HG03442 (cell line): ENCODE results near the gene ZNF280C.
A peak's percentile ranks its signal among the peaks of the same experiment; 100 is the strongest.
"Not testable (repeated sequence)": the region's sequence is repeated elsewhere in the genome, so short reads cannot be mapped to it uniquely, and the experiment has no call there.

Source experiments
- ATAC-seq: cut with Tn5 transposase; IDR thresholded peaks from one replicate; pipeline ENCODE4 v1.9.1; 2021; ENCODE audit warnings: mild to moderate bottlenecking, moderate library complexity; ENCODE audit not compliant: unreplicated experiment

Gene ZNF280C

DNA sequence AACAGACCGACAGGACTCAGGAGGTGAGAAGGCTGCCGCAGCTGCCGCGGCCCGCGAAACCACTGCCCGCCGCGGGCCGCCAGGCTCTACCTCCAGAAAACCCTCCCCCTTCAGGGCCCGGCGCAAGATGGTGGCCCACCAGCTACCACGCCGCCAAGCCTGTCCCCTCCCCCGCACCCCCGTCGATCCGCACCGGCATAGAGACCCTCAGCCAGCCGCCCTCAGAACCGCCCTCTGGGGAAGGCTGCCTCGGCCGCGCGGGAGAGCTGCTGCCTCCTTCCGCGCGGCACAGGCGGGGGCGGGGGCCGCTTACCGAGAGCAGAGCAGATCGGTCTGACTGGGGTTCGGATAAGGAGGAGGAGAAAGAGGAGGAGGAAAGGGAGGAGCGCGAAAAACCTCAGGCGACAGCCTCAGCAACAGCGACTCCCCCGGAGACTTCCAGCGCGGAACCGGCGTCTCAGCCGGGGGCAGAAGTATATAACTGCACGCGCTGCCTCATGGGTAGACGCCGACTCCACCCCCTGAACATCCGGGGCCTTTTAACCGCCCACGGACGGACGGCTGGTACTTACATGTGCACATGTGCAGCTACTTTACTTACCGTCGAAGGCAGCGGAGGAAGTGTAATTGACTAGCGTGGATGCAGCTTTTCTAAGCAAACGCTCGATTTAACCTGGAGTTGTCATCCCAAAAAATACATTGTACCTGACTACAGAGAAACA is at the start of gene ZNF280C:
ZNF280C (minus strand) TSS at position 451 of the 722 bp plus-strand sequence. CDS start 8,450 bp downstream, outside the sequence.
- ATAC-seq = peak; percentile 92

DNA sequence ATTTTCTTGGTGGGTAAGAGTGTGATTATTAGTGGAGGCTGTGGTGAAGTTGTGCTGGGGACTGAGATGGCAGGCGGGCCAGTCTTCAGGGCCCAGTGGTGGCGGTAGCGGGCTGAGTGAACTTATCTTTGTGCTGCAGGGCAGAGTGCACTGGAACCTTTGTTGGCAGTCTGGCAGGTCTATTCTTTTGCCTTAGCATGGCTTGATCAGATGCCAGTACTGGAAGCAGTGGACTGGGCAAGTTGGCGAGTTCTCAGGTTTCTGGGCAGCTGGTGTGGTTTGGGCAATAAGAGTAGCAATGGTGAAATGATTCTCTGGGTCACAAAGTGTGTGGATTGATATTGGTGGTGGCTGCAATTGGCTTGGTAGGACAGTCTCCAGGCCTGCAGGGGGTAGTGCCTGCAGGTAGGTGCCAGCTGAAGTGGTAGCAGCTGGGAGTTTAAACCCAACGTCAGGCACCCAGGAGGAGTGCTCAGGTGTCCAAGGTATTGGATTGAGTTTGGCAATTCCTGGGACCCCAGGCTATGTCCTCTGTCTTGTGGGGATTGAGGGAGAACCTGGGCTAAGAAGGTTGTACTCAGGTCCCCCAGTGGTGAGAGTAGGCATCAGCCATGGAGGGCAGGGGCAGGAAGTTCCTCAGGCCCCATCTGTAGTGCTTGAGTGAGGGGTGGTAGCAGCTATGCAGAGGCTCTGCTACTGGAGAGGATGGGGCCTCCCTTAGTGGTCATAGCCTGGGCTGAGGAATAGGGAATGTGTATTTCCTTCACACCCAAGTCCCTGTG is 36.1 kb upstream of the ZNF280C start:
- ATAC-seq = no peak

DNA sequence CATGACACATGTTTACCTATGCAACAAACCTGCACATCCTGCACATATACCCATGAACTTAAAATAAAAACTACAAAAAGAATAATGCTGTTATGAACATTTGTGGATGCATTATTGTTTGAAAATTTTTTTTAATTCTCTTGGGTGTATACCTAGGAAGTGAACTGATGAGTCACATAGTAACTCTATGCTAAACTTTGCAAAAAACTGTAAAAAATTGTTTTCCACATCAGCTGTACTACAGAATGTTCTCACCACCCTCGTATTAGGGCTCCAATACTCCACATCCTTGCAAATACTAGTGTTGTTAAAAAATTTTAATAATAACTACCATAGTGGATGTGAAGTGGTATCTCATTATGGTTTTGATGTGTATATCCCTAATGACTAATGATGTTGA is 33.3 kb upstream of the ZNF280C start:
- ATAC-seq = no peak

DNA sequence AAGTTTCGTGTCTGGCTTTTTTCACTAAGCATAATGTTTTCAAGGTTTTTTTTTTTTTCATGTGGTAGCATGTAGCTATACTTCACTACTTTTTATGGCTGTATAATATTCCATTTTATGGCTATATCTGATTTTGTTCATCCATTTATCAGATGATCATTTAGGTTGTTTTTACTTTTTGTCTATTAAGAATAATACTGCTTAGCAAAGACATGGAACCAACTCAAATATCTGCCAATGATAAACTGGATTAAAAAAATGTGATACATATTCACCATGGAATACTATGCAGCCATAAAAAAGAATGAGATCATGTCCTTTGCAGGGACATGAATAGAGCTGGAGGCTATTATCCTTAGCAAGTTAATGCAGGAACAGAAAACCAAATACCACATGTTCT is 32.7 kb upstream of the ZNF280C start:
- no peak for ATAC-seq

DNA sequence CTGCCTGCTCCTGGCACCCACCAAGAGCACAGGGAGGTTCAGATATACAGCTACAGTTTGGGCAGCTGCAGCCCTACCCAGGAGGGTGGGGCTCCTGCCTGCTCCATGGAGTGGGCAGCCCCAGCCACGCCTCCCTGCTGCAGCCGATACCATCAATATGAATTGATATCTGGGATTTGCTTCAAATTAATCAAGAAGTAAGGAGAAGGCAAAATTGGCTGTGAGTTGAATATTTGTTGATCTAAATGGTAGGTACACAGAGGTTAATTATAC is 31.2 kb upstream of the ZNF280C start:
- no peak for ATAC-seq

DNA sequence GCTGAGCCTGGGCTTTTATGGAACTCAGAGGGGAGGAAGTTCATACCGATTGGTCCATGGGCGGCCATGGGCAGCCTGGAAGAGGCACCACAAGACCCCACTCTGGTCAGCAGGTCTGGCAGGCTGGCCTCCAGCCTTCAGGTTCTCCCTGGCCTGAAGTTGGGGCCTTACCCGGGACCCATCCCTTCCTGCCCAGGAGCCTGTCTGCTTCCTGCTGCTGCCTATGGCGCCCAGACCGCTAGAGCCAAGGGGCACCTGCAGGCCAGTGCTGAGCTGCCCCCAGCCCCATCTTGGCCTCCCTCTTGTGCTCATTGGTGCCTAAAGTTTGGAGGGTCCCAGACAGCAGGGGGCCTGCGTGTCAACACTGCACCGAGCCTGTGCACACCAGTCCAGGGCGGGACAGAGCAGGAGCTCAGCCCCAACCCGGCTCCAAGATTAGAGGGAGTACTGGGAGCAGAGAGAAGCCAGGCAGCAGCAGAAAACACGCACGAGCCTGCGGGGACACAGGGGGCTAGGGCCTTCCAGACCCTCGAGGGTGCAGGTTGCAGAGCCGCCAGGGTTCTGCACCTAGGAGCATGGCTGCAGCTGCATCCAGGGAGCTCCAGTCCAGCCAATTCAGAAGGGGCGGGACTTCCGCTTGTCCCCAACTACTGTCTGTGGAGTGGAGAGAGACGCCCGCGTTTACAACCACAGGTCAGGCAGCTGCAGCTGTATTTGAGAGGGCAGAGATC is 30.7 kb upstream of the ZNF280C start:
- no peak for ATAC-seq

DNA sequence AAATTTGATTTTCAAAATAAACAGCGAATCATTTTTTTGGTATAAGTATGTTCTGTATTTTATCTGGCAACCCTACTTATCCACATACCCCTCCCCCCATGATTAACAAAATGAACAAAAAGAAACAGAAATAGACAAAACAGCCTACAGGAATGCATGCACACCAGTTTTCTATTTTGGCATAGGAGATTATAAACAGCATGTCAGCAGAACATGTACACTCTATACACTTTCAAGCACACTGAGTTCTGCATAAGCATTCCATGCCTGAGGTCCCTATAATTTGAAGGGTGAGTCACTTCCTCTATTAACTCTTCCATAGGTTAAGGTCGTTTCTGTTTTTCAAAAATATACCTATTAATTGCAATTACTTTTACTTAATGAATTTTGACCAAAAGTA is 28.0 kb upstream of the ZNF280C start:
- no peak for ATAC-seq

GRCh38 chrX:130296297-130296678 is 27.6 kb upstream of the ZNF280C start:
- ATAC-seq = no peak

DNA sequence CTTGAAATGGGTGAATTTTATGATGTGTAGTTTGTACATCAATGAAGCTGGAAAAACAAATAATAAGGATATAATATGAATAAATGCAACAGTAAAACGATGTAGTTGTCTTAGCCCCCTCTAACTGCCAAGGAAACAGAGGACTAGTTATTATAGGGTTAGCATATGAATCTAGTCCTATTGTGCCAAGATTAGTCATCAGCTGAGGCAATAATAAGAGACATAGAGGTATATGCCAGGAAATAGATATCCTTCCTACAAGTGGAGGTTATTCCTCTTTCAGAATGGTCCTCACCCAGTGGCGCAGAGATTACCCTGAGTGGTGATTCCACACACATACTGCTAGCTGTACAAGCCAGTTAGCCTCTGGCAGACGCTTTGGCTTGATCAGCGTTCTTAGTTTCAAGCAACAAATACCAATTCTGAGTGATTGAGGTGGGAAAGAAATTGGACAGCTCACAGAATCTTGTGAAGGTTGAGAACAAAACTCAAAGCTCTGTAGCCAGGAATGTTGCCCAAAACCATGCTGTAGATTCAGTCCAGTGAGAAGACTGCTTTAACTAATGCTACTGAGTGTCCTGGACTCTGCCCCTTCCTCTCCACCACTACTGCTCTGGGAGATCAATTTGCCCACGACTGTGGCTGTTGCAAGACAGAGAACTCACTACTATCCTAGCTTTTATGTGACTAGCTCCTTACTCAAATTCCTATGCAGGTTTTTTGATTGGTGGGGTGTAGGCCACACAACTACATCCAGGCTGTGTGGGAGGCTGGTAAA is 27.0 kb upstream of the ZNF280C start:
- no peak for ATAC-seq

DNA sequence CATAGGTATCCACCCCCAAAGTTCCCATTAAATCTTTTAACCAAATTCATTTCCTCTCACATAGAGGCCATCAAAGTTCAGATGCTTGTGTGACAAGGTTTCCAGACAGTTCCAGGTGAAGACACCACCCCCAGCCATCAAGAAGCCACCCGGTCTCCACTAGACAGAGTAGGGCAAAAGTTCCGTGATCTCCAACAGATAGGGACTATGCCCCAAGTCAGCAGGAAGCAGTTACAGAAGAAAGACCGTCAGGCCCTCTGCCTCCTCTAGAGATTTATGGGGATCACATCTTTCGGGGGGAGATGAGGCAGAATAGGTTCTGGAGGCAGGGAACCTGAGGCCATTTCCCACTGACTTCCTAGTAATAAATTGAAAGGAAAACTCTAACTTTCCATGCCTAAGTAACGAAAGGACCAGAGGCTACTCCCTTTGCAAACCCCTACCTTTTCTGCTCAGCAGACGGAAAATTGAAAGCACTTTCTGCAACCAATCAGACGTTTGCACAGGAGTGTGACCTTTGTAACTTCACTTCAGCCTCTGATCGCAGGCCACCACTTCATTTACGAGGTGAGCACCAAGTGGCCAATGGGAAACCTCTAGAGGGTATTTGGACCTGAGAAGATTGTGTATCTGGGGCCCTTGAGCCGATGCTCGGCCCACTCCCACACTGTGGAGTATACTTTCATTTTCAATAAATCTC is 18.5 kb upstream of the ZNF280C start:
- ATAC-seq = no peak

DNA sequence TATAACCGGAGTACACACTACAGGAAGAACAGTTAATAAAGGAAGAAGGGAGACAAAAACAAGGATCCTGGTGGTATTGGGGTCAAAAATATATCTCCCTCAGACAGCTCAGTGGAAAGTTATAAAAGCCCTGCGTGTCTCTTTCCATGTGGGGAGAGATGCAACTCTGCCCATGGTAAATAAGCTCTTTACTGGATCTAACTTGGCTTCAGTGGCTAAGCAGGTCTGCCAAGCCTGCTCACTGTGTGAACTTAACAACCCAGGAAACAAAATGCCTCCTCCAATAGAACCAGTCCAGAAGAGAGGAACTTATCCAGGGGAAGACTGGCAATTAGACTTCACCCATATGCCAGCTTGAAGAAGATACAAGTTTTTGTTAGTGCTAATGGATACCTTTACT is 17.0 kb upstream of the ZNF280C start:
- ATAC-seq = no peak

DNA sequence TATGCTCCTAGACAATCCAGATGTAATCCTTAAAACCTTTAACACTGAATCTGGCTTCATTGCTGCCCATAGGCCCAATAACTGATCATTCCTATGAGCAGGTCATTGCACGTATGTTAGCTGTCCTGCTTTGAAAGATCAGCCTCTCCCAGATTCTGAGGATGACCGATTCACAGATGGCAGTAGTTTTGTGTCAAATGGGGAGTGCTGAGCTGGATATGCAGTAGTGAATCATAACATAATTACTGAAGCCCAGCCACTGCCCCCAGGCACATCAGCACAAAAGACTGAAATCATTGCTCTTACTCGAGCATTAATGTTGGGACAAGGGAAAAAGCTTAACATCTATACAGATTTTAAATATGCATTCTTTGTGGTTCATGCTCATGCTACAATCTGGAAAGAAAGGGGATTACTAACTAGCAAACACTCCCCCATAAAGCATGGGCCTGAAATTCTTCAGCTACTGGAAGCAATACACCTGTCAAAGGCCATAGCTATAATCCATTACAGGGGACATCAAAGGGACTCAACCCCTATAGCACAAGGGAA is 16.4 kb upstream of the ZNF280C start:
- ATAC-seq = no peak

DNA sequence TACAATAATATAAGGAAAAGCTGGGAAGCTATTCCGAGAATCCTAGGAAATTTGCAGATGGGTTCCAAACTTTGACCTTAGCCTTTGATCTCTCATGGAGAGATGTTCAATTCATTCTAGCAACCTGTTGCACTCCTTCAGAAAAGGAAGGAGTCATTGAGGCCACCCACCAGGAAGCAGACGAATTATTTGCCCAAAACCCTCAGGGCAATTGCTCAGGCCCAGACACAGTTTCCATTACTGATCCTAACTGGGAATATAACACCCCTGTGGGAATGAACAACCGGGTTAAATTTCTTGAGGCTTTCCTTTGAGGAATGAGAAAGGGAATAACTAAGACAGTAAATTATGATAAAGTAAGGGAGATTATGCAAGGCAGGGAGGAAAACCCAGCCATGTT is 13.5 kb upstream of the ZNF280C start:
- ATAC-seq = no peak

- no peak for ATAC-seq
Observed at GRCh38 chrX:130280901-130281300, 12.2 kb upstream of the ZNF280C start.

- ATAC-seq = not testable (repeated sequence)
Observed at GRCh38 chrX:130272253-130272652, 3.6 kb upstream of the ZNF280C start.

DNA sequence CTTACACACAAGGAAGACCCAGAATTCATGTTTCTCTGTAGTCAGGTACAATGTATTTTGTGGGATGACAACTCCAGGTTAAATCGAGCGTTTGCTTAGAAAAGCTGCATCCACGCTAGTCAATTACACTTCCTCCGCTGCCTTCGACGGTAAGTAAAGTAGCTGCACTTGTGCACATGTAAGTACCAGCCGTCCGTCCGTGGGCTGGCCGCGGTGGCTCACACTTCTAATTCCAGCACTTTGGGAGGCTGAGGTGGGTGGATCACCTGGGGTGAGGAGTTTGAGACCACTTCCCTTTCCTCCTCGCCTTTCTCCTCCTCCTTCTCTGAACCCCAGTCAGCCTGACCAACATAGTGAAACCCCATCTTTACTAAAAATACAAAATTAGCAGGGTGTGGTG is 692 bp upstream of the ZNF280C start:
- not testable (repeated sequence) for ATAC-seq

DNA sequence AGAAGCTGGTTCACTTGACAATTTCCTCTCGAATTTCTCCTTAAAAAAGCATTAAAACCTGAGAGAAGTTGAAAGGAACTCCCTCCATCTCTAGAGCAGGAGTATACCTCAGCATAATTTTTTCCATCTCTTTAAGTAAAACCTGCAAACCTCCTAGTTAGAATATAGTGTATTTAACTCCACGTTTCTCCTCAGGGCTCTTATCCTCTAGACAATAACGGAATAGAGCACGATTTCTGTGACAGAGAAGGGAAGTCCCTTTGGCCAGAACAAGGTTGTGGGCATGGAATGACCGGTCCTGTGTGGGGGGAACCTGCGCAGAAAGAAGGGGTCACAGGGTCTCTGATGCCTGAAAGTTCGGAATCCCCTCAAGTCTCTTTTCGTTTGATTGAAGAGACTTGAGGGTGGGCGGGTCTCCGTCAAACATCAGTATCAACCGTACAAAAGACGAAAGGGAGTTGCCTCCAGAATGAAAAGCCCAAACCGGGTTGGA is 697 bp downstream of the ZNF280C start:
- peak; percentile 3 for ATAC-seq

DNA sequence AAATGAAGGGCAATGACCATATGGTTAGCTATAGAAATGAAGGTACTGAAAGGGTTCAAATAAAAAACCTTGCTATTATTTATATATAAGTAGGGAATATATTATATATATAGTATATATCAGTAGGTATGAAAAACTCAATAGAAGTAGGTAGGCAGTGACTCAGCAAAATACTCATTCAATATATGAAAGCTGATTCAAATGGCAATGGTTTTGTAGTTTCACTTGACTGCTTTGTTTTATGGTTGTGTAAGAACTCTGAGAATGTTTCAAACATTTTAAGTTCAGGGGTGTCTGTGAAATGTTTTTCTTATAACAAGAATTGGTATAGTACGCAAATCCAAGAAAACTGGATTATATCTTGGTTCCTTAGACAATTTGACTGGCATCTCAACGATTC is 4.1 kb downstream of the ZNF280C start:
- no peak for ATAC-seq

- ATAC-seq = no peak
Observed at GRCh38 chrX:130263016-130263415, 5.7 kb downstream of the ZNF280C start.

DNA sequence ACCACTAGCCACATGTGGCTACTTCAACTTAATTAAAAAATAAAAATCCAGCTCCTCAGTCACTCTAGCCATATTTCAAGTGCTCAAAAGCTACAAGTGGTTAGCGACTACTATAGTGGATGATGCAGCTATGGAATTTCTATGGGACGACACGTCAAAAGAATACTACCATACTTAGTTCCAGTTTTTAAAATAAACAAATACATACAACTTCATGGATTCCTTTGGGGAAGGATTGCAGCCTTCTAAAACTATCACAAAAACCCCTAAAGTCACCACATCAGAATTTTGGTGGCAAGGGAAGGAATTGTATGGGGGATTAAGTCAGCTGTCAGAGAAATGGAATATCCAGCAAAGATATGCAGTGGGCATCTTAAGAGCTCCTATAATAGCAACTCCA is 6.5 kb downstream of the ZNF280C start:
- no peak for ATAC-seq
